A549 (cell line): ENCODE measurements around the gene C1orf105. TPM values are rescaled to one million over a fixed set of nuclear protein-coding genes. Genes with fewer than 3 reads are reported as not detected.

Source experiments
- ATAC-seq, 2 experiments: fragments of 200-7000 bp in 1 of 2; fragments of >200 bp in 1 of 2; cut with Nextera tagmentation in 1 of 2; cut with Tn5 transposase in 1 of 2; 3 replicates each; pipeline versions ENCODE4 v1.8.0 to v1.9.1; 2018 to 2020; ENCODE audit warnings: mild to moderate bottlenecking in 1 of 2, moderate library complexity in 1 of 2
- CTCF ChIA-PET: fragments of 300-600 bp; sonication (Branson Sonifier 250); formaldehyde crosslinking; extraction: SDS; loops from one replicate; lab custom pipeline; 2021; ENCODE audit warnings: antibody characterized with exemption, inconsistent platforms; lab: Yijun Ruan, JAX
- POLR2A ChIA-PET: fragments of 350-600 bp; formaldehyde crosslinking; extraction: SDS; loops from one replicate; lab custom pipeline; 2021; ENCODE audit warnings: antibody characterized with exemption, inconsistent platforms; lab: Yijun Ruan, JAX
- DNase-seq, 2 experiments: peaks; one replicate each; pipeline versions ENCODE4 v3.0.0 to v3.0.0-alpha.2; 2011 to 2016; ENCODE audit warnings: low read depth in 1 of 2, low spot score in 1 of 2
- FAIRE-seq: peaks from 2 replicates; lab custom pipeline; 2011; peaks lifted over from hg19 to GRCh38; lab: Jason Lieb, UNC
- H3K27ac ChIP-seq, 2 experiments: fragments of >200 bp; sonication (Bioruptor Twin); formaldehyde crosslinking; 3 replicates each; pipeline ENCODE4 v1.5.1; 2016 to 2017
- H3K4me1 ChIP-seq: fragments of >200 bp; sonication (Bioruptor Twin); formaldehyde crosslinking; 3 replicates; pipeline ENCODE4 v1.6.1; 2016
- H3K4me2 ChIP-seq: fragments of >200 bp; sonication (Bioruptor Twin); formaldehyde crosslinking; 3 replicates; pipeline ENCODE4 v1.6.1; 2016
- H3K4me3 ChIP-seq: fragments of >200 bp; sonication (Bioruptor Twin); formaldehyde crosslinking; 3 replicates; pipeline ENCODE4 v1.5.1; 2016
- H3K9me3 ChIP-seq: fragments of >200 bp; sonication (Bioruptor Twin); formaldehyde crosslinking; 3 replicates; pipeline ENCODE4 v1.6.1; 2016
- CBX8 ChIP-seq: fragments of 200-600 bp; sonication (generic); IDR thresholded peaks from 2 replicates; pipeline ENCODE4 v1.6.1; 2016
- CTCF ChIP-seq: fragments of >200 bp; sonication (Bioruptor Twin); formaldehyde crosslinking; IDR thresholded peaks from 3 replicates; pipeline ENCODE4 v1.5.1; 2016
- EHF ChIP-seq: fragments of 250-450 bp; sonication (Bioruptor Pico); IDR thresholded peaks from 2 replicates; pipeline ENCODE4 v1.5.0; 2020; ENCODE audit warnings: mild to moderate bottlenecking
- EHMT2 ChIP-seq: fragments of 200-600 bp; sonication (generic); IDR thresholded peaks from 2 replicates; pipeline ENCODE4 v1.6.1; 2016; ENCODE audit warnings: antibody characterized with exemption, low read depth, mild to moderate bottlenecking, moderate library complexity
- FOSB ChIP-seq: fragments of 250-450 bp; sonication (Bioruptor Pico); IDR thresholded peaks from 2 replicates; pipeline ENCODE4 v1.5.0; 2020; ENCODE audit warnings: mild to moderate bottlenecking, moderate library complexity
- GATA3 ChIP-seq: IDR thresholded peaks from 2 replicates; pipeline ENCODE4 v1.6.1; 2012; ENCODE audit warnings: borderline replicate concordance
- HDAC2 ChIP-seq: fragments of 200-600 bp; sonication (generic); IDR thresholded peaks from 2 replicates; pipeline ENCODE4 v1.6.1; 2016
- HES2 ChIP-seq: fragments of >200 bp; sonication (Bioruptor Twin); formaldehyde crosslinking; IDR thresholded peaks from 2 replicates; pipeline ENCODE4 v1.6.1; 2016
- HMGXB4 ChIP-seq: fragments of 250-450 bp; sonication (Bioruptor Pico); IDR thresholded peaks from 2 replicates; pipeline ENCODE4 v1.5.0; 2021; ENCODE audit warnings: mild to moderate bottlenecking, moderate library complexity, borderline replicate concordance
- HOXA7 ChIP-seq: fragments of 250-450 bp; sonication (Bioruptor Pico); IDR thresholded peaks from 2 replicates; pipeline ENCODE4 v1.5.0; 2020; ENCODE audit warnings: mild to moderate bottlenecking, moderate library complexity
- KDM1A ChIP-seq: fragments of 200-600 bp; sonication (generic); IDR thresholded peaks from 2 replicates; pipeline ENCODE4 v1.6.1; 2016; ENCODE audit warnings: low read depth, mild to moderate bottlenecking
- MAX ChIP-seq: IDR thresholded peaks from 2 replicates; pipeline ENCODE4 v1.6.1; 2012
- MAZ ChIP-seq: fragments of 150-350 bp; IDR thresholded peaks from 2 replicates; pipeline ENCODE4 v1.6.1; 2014; ENCODE audit warnings: antibody characterized with exemption, low read depth, low read length, borderline replicate concordance
- NFE2L2 ChIP-seq: fragments of 150-350 bp; conservative IDR thresholded peaks from 2 replicates; pipeline ENCODE4 v1.6.1; 2014; ENCODE audit warnings: low read length
- NR3C1 ChIP-seq: fragments of >200 bp; sonication (Bioruptor Twin); formaldehyde crosslinking; IDR thresholded peaks from 3 replicates; pipeline ENCODE4 v1.6.1; 2017
- POLR2A ChIP-seq: IDR thresholded peaks from 2 replicates; pipeline ENCODE4 v1.6.1; 2012; ENCODE audit warnings: mild to moderate bottlenecking, low read length
- RFX5 ChIP-seq: fragments of 450-650 bp; IDR thresholded peaks from 2 replicates; pipeline ENCODE4 v1.7.1; 2014; ENCODE audit warnings: antibody characterized with exemption, mild to moderate bottlenecking, moderate library complexity
- SREBF2 ChIP-seq: fragments of 450-650 bp; IDR thresholded peaks from 2 replicates; pipeline ENCODE4 v1.6.1; 2014; ENCODE audit warnings: mild to moderate bottlenecking, moderate library complexity
- TP53 ChIP-seq: fragments of 250-450 bp; sonication (Bioruptor Pico); IDR thresholded peaks from 2 replicates; pipeline ENCODE4 v1.5.0; 2021; ENCODE audit warnings: mild to moderate bottlenecking, moderate library complexity
- ZC3H11A ChIP-seq: fragments of 450-650 bp; IDR thresholded peaks from 2 replicates; pipeline ENCODE4 v1.6.1; 2014; ENCODE audit warnings: antibody characterized with exemption, mild to moderate bottlenecking
- ZNF302 ChIP-seq: fragments of 250-450 bp; sonication (Bioruptor Pico); IDR thresholded peaks from 2 replicates; pipeline ENCODE4 v1.9.0; 2021; ENCODE audit warnings: inconsistent platforms, mild to moderate bottlenecking, moderate library complexity
- WGBS: methylation state at CpG from one replicate; pipeline ENCODE4 v1.1.6; 2017; ENCODE audit errors: missing lambda C conversion rate; 5-methylcytosine and 5-hydroxymethylcytosine counted together
- polyA plus RNA-seq, 4 experiments: library from polyadenylated mRNA; depleted of rRNA in 3 of 4; stranded (reverse); fragments of >200 nt; fragmentation: RNase III in 1 of 4; extraction: RNeasy Plus Mini Kit Qiagen cat#74134 plus additional on column Dnase treatment in 1 of 4; gene quantifications; 2 replicates in 3 of 4; 3 replicates in 1 of 4; pipeline ENCODE4 v1.2.3, GENCODE V29; 2011 to 2017

Gene C1orf105
- polyA plus RNA-seq, 2 of the 4 experiments (the other 2 are of a cell fraction), result 0.40 TPM; not detected in 1

GRCh38 chr1:172455451-172455850 lies 35.0 kb downstream of the C1orf105 start:
- no peak overlapping the region for H3K27ac ChIP-seq
- TF ChIP-seq ZNF302 (CRISPR knock-in tag), result no peak
- H3K4me2 ChIP-seq, result no peak overlapping the region
- WGBS, result 81% methylated on average over 1 of the region's 1 CpG
- H3K9me3 ChIP-seq, result no peaks in the 10 kb centered on the region
- POLR2A ChIA-PET, result no interaction called here
- ATAC-seq (no peak), FAIRE-seq (no peak), DNase-seq (no peak)
- no peak overlapping the region for H3K4me3 ChIP-seq
- H3K4me1 ChIP-seq, result peaks cover 49% of the 10 kb centered on the region
- CTCF ChIA-PET, result interaction anchor here (7.1 kb wide), 1 partner anchor 264 kb away, joined by 62 read pairs; no protein-coding TSS in a partner anchor

- POLR2A ChIA-PET, result no interaction called here
- Histone ChIP-seq H3K4me1 (peaks cover 49% of the 10 kb centered on the region), H3K9me3 (no peaks in the 10 kb centered on the region), H3K27ac (no peak overlapping the region), H3K4me3 (no peak overlapping the region), H3K4me2 (no peak overlapping the region)
- WGBS, result 84% methylated on average over 5 of the region's 5 CpGs
- TF ChIP-seq NR3C1 (no peak), FOSB (CRISPR knock-in tag) (no peak), KDM1A (no peak), HDAC2 (no peak), TP53 (CRISPR knock-in tag) (no peak)
- ATAC-seq (no peak), FAIRE-seq (no peak), DNase-seq (no peak)
- CTCF ChIA-PET, result interaction anchor here (1.6 to 1.9 kb wide), 2 partner anchors 114 to 263 kb away, joined by 3 to 6 read pairs; no protein-coding TSS in a partner anchor
Measured at GRCh38 chr1:172456344-172456769, 35.9 kb downstream of the C1orf105 start.

- POLR2A ChIA-PET, result no interaction called here
- WGBS, result 94% methylated on average over 1 of the region's 1 CpG
- CTCF ChIA-PET, result interaction anchor here (1.2 to 1.9 kb wide), 5 partner anchors 8 to 262 kb away, joined by 3 to 8 read pairs (median 3); partner anchors contain the start of gene PIGC
Measured at GRCh38 chr1:172457479-172458130, 37.1 kb downstream of the C1orf105 start.

More at GRCh38 chr1:172457479-172458130, 37.1 kb downstream of the C1orf105 start:
- Histone ChIP-seq H3K4me2 (no peak overlapping the region), H3K27ac (no peak overlapping the region), H3K4me1 (peaks cover 43% of the 10 kb centered on the region), H3K4me3 (no peak overlapping the region), H3K9me3 (no peaks in the 10 kb centered on the region)
- TF ChIP-seq HES2, result no peak
- no peak for TF ChIP-seq HOXA7 (CRISPR knock-in tag)
- no peak for TF ChIP-seq SREBF2
- TF ChIP-seq MAX, result no peak
- TF ChIP-seq CBX8, result no peak
- no peak for TF ChIP-seq MAZ
- no peak for TF ChIP-seq ZC3H11A
- no peak for TF ChIP-seq EHMT2
- TF ChIP-seq NFE2L2, result no peak
- TF ChIP-seq CTCF, result no peak
- no peak for TF ChIP-seq POLR2A
- no peak for TF ChIP-seq KDM1A
- TF ChIP-seq RFX5, result no peak
- no peak for TF ChIP-seq HMGXB4 (CRISPR knock-in tag)
- TF ChIP-seq FOSB (CRISPR knock-in tag), result no peak
- TF ChIP-seq EHF, result no peak
- TF ChIP-seq GATA3, result no peak
- TF ChIP-seq HDAC2, result no peak
- no peak for DNase-seq
- ATAC-seq, result no peak
- FAIRE-seq, result no peak
